A673 (cell line): ENCODE data around the gene GNAQ. TPM values are rescaled to one million over a fixed set of nuclear protein-coding genes. Genes with fewer than 3 reads are reported as not detected.

ENCODE experiments used
- BruUV-seq: library from RNA; stranded (reverse); fragments of 400-500 nt; replicated peaks from 2 replicates; lab custom pipeline; 2021; lab: Mats Ljungman, UMichigan
- CTCF ChIA-PET: fragments of 300-600 bp; sonication (Branson Sonifier 250); formaldehyde crosslinking; loops from one replicate; lab custom pipeline; 2022; ENCODE audit warnings: antibody characterized with exemption; lab: Charles Lee
- POLR2A ChIA-PET: fragments of 300-600 bp; sonication (Branson Sonifier 250); formaldehyde crosslinking; loops from one replicate; lab custom pipeline; 2022; ENCODE audit warnings: antibody characterized with exemption; ENCODE audit not compliant: low non-redundant PET; lab: Charles Lee
- DNase-seq: peaks from one replicate; pipeline ENCODE4 v3.0.0-alpha.2; 2015; ENCODE audit warnings: low spot score
- H3K27ac ChIP-seq: fragments of 200-600 bp; sonication (generic); 2 replicates; pipeline ENCODE4 v1.5.1; 2016; ENCODE audit warnings: mixed run types, low read depth, mild to moderate bottlenecking, mixed read lengths, antibody characterized with exemption, low read length; ENCODE audit not compliant: poor library complexity, severe bottlenecking
- H3K27me3 ChIP-seq: fragments of 200-600 bp; sonication (generic); replicated peaks from 2 replicates; pipeline ENCODE4 v1.6.1; 2017; ENCODE audit warnings: mixed run types, low read depth, mild to moderate bottlenecking, mixed read lengths, antibody characterized with exemption, low read length; ENCODE audit not compliant: insufficient read depth, poor library complexity
- H3K36me3 ChIP-seq: fragments of 200-600 bp; sonication (generic); 2 replicates; pipeline ENCODE4 v1.6.1; 2016; ENCODE audit warnings: mixed run types, mild to moderate bottlenecking, mixed read lengths, antibody characterized with exemption, low read length; ENCODE audit not compliant: insufficient read depth, poor library complexity, severe bottlenecking
- H3K4me1 ChIP-seq: fragments of 200-600 bp; sonication (generic); 2 replicates; pipeline ENCODE4 v1.6.1; 2017; ENCODE audit warnings: mixed run types, mild to moderate bottlenecking, mixed read lengths, antibody characterized with exemption, low read length; ENCODE audit not compliant: insufficient read depth, poor library complexity, severe bottlenecking
- H3K4me3 ChIP-seq: fragments of 200-600 bp; sonication (generic); 2 replicates; pipeline ENCODE4 v1.5.1; 2016; ENCODE audit warnings: low read depth, mixed run types, mild to moderate bottlenecking, mixed read lengths, low read length; ENCODE audit not compliant: poor library complexity, severe bottlenecking
- H3K9me3 ChIP-seq: fragments of 200-600 bp; sonication (generic); 2 replicates; pipeline ENCODE4 v1.6.1; 2016; ENCODE audit warnings: mixed run types, low read depth, mild to moderate bottlenecking, mixed read lengths, antibody characterized with exemption, low read length; ENCODE audit not compliant: poor library complexity, severe bottlenecking
- CTCF ChIP-seq: fragments of 300-800, 200-600 bp; sonication (generic); conservative IDR thresholded peaks from 2 replicates; pipeline ENCODE4 v1.5.1; 2017; ENCODE audit warnings: low read depth, mild to moderate bottlenecking, antibody characterized with exemption, low read length, moderate library complexity, mixed read lengths
- EZH2 ChIP-seq: fragments of 200-600 bp; sonication (generic); IDR thresholded peaks from 2 replicates; pipeline ENCODE4 v1.6.1; 2017; ENCODE audit warnings: borderline replicate concordance, low read depth, mild to moderate bottlenecking, mixed read lengths, antibody characterized with exemption, low read length; ENCODE audit not compliant: poor library complexity, severe bottlenecking
- intact Hi-C: fragments of 100-400 bp; cut with micrococcal nuclease; formaldehyde crosslinking; loops from one replicate; pipeline ENCODE4 v1.10.0; 2022; ENCODE audit not compliant: unreplicated experiment
- total RNA-seq: library from RNA; stranded (reverse); gene quantifications from 2 replicates; pipeline ENCODE4 v1.2.3, GENCODE V29; 2021

GNAQ gene
- total RNA-seq, 1 experiment from 2014 or later, result 69.9 TPM

DNA sequence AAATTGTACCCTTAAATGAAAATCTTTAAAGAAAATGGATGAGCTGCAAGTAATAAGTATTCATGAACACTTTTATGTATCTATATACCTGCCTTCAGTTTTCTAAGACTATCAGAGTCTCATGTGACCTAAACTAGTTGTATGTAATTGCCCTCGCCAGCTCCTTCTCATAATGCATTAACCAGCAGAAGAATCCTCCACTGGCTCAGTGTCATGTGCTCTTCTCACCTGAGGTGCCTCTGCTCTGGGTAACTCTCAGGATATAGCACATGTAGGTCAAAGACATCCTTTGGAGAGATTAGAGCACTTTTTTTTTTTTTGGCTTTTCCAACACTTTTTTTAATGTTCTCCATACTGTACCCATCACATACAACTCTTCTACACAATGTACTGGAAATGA, 199.8 kb downstream of the GNAQ start:
- H3K27me3 ChIP-seq, result no peaks in the 10 kb centered on the region
- ChIA-PET CTCF (no interaction called here), POLR2A (no interaction called here)
- no peak overlapping the region for H3K27ac ChIP-seq
- H3K36me3 ChIP-seq, result no peaks in the 10 kb centered on the region
- no peaks in the 10 kb centered on the region for H3K9me3 ChIP-seq
- no TSS peak for BruUV-seq
- H3K4me1 ChIP-seq, result peaks cover 7% of the 10 kb centered on the region
- no peak overlapping the region for H3K4me3 ChIP-seq
- intact Hi-C loops, result no loop called here
- TF ChIP-seq EZH2, result no peak
- TF ChIP-seq CTCF, result no peak
- DNase-seq, result no peak

GRCh38 chr9:77830618-77831285, 200.9 kb downstream of the GNAQ start:
- DNase-seq, result no peak
- peaks cover 7% of the 10 kb centered on the region for H3K4me1 ChIP-seq
- H3K36me3 ChIP-seq, result no peaks in the 10 kb centered on the region
- H3K27ac ChIP-seq, result no peak overlapping the region
- H3K9me3 ChIP-seq, result no peaks in the 10 kb centered on the region
- CTCF ChIA-PET, result no interaction called here
- no TSS peak for BruUV-seq
- H3K27me3 ChIP-seq, result no peaks in the 10 kb centered on the region
- H3K4me3 ChIP-seq, result no peak overlapping the region
- POLR2A ChIA-PET, result no interaction called here
- TF ChIP-seq CTCF (no peak), EZH2 (no peak)
- intact Hi-C loops, result no loop called here

- Histone ChIP-seq H3K4me3 (no peak overlapping the region), H3K27ac (no peak overlapping the region), H3K9me3 (no peaks in the 10 kb centered on the region), H3K36me3 (no peaks in the 10 kb centered on the region), H3K4me1 (peaks cover 5% of the 10 kb centered on the region), H3K27me3 (no peaks in the 10 kb centered on the region)
- no peak for DNase-seq
- BruUV-seq, result no TSS peak
- ChIA-PET CTCF (no interaction called here), POLR2A (no interaction called here)
- TF ChIP-seq EZH2 (no peak), CTCF (no peak)
- intact Hi-C loops, result no loop called here
Observed at GRCh38 chr9:77829420-77829819, 202.2 kb downstream of the GNAQ start.
